Measurements from ENCODE around the gene EPB41L4A.

- TF ChIP-seq CTCF (IDR thresholded peaks at IDR 0.05) (no peak), POLR2A (IDR thresholded peaks at IDR 0.05) (no peak)
Measured at GRCh38 chr5:112320408-112320807, 98.7 kb downstream of the EPB41L4A start.
